NCI-H2227 (cell line): ENCODE results near the gene GPS1.

Experiments
- DNase-seq: peaks from one replicate; lab custom pipeline; 2025; ENCODE audit not compliant: unreplicated experiment; lab: John Stamatoyannopoulos, UW

Gene GPS1

GRCh38 chr17:82076018-82076784 lies 24.5 kb downstream of the GPS1 start:
- no peak for DNase-seq

DNA sequence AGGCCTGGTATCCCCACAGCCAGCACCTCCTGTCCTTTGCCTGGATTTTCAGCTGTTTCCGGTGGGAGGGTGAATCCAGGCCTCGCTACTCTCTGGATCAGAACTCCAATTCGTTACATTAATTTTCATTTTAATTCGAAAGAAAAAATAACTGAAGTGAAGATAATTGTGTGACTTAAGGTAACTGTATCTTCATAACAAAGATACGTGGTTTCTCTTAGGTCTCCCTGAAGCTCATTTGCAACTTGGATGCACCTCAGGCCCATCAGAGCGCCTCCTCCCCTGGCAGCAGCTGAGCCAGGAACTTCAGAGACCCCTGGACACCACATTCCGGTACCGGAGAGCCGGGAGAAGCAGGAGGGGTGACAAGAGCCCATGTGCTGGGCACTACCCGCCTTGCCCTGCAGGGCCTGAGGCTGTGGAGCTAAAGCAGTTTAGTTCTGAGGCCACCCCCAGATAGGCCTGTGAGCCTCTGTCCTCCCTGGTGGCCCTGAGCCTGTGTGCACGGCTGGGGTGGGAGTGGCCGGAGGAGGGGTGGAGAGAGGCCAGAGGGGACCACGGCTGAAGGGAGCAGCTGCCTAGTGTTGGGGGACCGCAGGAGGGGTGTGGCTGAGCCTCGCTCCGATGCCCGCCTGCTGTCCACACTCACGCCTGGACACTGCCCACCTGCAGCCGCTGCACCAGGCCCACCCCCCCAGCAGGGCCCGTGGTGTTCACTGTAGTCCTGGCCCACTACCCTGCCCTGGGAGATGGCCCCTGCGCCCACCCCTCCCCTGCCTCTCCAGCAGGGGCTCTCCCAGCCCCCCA lies 25.3 kb downstream of the GPS1 start:
- DNase-seq, result no peak

- no peak for DNase-seq
These were observed 26.1 kb downstream of the GPS1 start for GRCh38 chr17:82077617-82078358.

DNA sequence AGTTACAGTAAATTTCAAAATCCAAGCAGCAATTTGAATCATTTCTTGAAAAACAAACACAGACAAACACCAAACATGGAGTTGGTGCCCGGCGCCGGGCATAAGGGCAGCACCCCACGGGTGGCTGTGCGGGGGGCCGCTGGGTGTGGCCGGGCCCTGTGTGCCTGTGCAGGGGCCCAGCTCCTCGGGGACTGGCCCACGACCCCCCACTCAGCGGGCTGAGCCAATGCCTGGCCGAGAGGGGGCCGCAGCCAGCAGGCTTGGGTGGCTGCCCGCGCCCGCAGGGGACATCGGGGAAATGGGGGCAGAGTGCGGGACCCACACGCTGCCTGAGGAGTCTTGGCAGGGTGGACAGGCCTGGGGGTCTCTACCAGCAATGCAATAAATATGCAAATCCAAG lies 26.7 kb downstream of the GPS1 start:
- DNase-seq, result no peak

DNA sequence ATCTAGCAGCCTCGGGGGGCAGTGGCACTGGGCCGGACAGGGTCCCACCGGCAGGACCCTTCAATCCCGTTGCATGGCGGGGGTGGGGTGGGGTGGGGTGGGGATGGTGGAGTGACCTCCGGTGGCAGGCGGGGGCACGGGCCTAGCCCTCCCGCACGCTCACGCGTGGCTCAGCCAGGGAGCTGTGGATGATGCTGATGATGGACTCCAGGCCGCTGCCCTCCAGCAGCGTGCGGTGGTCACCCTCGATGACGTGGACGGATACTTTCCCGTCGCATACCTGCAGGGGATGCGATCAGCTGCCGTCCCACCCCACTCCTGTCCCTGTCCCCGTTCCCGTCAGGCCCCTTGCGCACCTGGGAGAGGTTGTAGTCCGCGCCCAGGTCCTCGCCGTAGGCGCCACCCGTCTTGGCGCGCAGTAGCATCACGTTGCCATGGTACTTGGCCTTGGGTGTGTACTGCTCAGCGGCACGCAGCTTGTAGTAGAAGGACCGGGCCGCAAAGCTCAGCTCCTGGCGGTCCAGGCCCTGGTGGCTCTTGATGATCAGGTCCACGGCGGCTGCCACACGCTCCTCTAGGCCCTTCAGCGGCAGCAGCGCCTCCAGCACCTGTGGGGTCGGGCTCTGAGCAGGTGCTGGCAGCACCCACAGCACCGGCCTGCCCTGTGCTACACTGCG lies 27.4 kb downstream of the GPS1 start:
- DNase-seq, result no peak

DNA sequence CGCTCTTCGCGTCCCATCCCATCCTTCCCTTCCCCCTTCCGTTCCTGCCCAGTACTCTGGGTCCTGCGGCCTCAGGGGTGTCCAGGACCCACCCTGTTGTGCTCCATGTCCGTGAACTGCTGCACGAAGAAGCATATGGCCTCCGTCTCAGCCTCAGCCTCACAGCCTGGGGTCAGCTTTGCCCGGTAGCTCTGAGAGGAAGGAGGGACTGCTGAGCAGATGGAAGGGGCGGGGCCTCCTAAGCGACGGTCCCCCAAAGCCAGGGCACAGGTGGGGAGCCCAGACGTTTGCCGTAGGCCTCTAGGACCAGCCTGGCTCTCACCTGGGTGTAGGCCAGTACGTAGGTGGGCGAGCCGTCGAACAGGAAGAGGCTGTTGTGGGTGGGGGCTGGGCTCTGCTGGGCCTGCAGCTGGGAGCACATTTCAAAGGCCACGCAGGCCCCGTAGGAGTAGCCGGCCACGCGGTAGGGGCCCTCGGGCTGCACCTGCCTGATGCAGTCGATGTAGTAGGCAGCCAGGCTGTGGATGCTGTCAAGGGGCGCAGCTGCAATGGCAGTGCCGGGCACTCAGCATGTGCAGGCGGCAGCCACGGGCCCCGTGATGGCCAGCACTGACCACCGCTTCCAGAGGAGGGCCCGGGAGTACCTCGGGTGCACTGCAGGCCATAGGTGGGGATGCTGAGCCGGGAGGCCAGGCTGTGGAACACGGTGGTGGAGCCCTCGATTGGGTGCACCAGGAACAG lies 28.5 kb downstream of the GPS1 start:
- DNase-seq, result no peak

GRCh38 chr17:82080789-82081464 lies 29.2 kb downstream of the GPS1 start:
- no peak for DNase-seq

- no peak for DNase-seq
These were observed 29.8 kb downstream of the GPS1 start for GRCh38 chr17:82081546-82081945.

DNA sequence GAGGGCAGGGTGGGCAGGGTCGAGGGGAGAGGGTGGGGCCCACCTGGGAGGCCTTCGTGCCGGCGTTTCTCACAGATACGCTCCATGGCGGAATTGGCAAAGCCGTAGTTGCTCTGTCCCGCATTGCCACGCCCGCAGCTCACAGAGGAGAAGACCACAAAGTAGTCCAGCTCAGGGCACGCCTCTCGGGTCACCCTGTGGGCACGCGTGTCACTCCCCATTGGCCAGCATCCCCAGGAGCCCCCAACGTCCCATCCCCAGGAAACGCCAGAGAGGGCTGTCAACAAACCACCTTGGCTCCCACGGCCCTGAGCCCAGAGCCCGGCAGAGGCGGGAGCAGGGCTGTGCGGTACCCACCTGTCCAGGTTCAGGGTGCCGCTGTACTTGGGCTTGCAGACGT lies 30.3 kb downstream of the GPS1 start:
- no peak for DNase-seq

DNA sequence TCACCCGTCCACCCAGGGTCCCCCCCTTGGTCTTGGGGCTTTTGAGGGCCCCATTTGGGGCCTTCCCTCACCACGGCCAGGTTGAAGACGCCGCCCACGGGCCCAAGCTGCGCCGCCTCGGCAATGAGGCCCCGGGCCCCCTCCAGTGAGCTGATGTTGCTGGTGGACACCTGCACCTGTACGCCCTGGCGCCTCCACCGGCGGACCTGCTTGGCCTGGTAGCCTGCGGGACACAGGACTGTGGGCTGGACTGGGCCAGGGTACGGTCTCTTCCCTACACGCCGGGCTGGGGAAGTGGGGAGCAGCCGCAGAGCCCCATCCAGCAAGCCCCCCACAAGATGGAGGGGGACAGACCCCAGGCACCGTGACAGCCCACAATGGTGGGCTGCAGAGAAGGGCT lies 30.8 kb downstream of the GPS1 start:
- DNase-seq, result no peak

- DNase-seq, result no peak
These were observed 31.3 kb downstream of the GPS1 start for GRCh38 chr17:82083009-82083408.

GRCh38 chr17:82083533-82084359 lies 32.0 kb downstream of the GPS1 start:
- no peak for DNase-seq

- DNase-seq, result no peak
These were observed 32.8 kb downstream of the GPS1 start for GRCh38 chr17:82084373-82085030.

DNA sequence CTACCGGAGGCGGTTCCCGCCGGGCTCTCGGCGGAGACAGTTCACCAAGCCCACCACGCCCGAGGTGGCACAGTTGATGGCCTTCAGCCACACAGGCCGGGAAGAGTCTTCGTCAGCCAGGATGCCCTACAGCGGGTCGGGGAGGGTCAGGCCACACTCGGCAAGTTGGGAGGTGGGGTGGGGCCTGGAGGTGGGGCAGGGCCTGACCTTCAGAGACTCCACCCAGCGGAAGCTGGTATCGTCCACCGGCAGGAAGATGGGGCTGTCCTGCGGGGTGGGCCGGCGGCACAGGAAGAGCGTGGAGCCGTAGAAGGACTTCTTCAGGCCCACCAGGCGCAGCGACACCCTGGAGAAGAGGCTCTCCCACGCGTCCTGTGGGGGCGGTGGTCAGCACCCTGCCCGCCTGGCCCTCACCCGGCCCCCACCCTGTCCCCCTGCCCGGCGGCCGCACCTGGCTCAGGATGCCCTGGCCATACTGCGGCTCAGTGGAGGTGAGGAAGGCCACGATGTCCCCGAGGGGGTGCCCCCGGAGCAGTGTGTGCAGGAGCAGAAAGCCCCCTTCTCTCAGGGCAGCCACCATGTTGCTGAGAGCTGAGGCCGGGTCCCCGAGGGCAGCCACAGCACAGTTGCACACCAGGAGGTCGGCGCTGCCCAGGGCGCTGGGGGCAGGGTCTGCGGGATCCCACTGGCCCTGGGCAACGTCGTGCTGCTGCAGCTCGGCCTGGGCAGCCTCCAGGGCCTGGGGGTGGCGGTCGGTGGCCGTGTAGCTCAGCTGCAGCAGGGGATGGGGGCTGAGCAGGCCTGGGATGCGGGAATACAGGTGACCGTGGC lies 33.5 kb downstream of the GPS1 start:
- DNase-seq, result no peak

- DNase-seq, result no peak
These were observed 34.5 kb downstream of the GPS1 start for GRCh38 chr17:82085931-82086764.

- no peak for DNase-seq
These were observed 35.5 kb downstream of the GPS1 start for GRCh38 chr17:82086941-82087906.
